ENCODE data around the gene OR14I1. TPM values are rescaled to one million over a fixed set of nuclear protein-coding genes. Genes with fewer than 3 reads are reported as not detected.

Gene OR14I1
- total RNA-seq (under 1 TPM in 1 of 2 donors, not detected in 1; 0.43 TPM), polyA plus RNA-seq (ENCODE audit: insufficient read depth, low read depth, low replicate concordance) (not detected)
- long read RNA-seq, donor 1, result 0 reads
- long read RNA-seq, donor 2, result 0 reads

GRCh38 chr1:248702714-248703113 lies at the start of gene OR14I1:
TSS of gene OR14I1 (minus strand) at chr1:248702766.
- intact Hi-C loops (cut with DNase I; ENCODE audit: low total_unique reads), result no loop called here
- Histone ChIP-seq H3K4me1 (no peaks in the 10 kb centered on the region), H3K36me3 (ENCODE audit: low read depth, missing control alignments) (no peaks in the 10 kb centered on the region), H3K27me3 (no peaks in the 10 kb centered on the region), H3K27ac (no peak within 1 kb of the TSS), H3K9me3 (no peaks in the 10 kb centered on the region), H3K4me3 (no peak within 1 kb of the TSS)
- WGBS, 2 donors, result 77 to 78% methylated on average over 1 of the region's 1 CpG
- no peak for TF ChIP-seq POLR2A (IDR thresholded peaks at IDR 0.05)
- TF ChIP-seq CTCF (IDR thresholded peaks at IDR 0.05), result no peak
- DNase-seq, result no peak

GRCh38 chr1:248751635-248752034 lies 49.1 kb upstream of the OR14I1 start:
- 55 to 57% methylated on average over 4 of the region's 4 CpGs for WGBS, 2 donors
- Histone ChIP-seq H3K9me3 (no peaks in the 10 kb centered on the region), H3K36me3 (ENCODE audit: low read depth, missing control alignments) (no peaks in the 10 kb centered on the region), H3K4me1 (no peaks in the 10 kb centered on the region), H3K27me3 (no peaks in the 10 kb centered on the region), H3K27ac (no peak overlapping the region), H3K4me3 (no peak overlapping the region)
- TF ChIP-seq CTCF (IDR thresholded peaks at IDR 0.05) (no peak), POLR2A (IDR thresholded peaks at IDR 0.05) (no peak)
- no peak for DNase-seq
- intact Hi-C loops (cut with DNase I; ENCODE audit: low total_unique reads), result no loop called here

- Histone ChIP-seq H3K9me3 (no peaks in the 10 kb centered on the region), H3K4me1 (no peaks in the 10 kb centered on the region), H3K27me3 (no peaks in the 10 kb centered on the region), H3K4me3 (no peak overlapping the region), H3K36me3 (ENCODE audit: low read depth, missing control alignments) (no peaks in the 10 kb centered on the region), H3K27ac (no peak overlapping the region)
- 26 to 32% methylated on average over 5 of the region's 5 CpGs for WGBS, 2 donors
- intact Hi-C loops (cut with DNase I; ENCODE audit: low total_unique reads), result no loop called here
- DNase-seq, result no peak
- TF ChIP-seq POLR2A (IDR thresholded peaks at IDR 0.05) (no peak), CTCF (IDR thresholded peaks at IDR 0.05) (no peak)
Measured at GRCh38 chr1:248751142-248751541, 48.6 kb upstream of the OR14I1 start.

GRCh38 chr1:248750496-248750895 lies 47.9 kb upstream of the OR14I1 start:
- intact Hi-C loops (cut with DNase I; ENCODE audit: low total_unique reads), result no loop called here

More at GRCh38 chr1:248750496-248750895, 47.9 kb upstream of the OR14I1 start:
- H3K36me3 ChIP-seq (ENCODE audit: low read depth, missing control alignments), result no peaks in the 10 kb centered on the region
- TF ChIP-seq POLR2A (IDR thresholded peaks at IDR 0.05), result no peak
- no peak for TF ChIP-seq CTCF (IDR thresholded peaks at IDR 0.05)
- WGBS, 2 donors, result 53 to 68% methylated on average over 2 of the region's 2 CpGs
- no peak overlapping the region for H3K27ac ChIP-seq
- no peaks in the 10 kb centered on the region for H3K4me1 ChIP-seq
- no peaks in the 10 kb centered on the region for H3K27me3 ChIP-seq
- no peaks in the 10 kb centered on the region for H3K9me3 ChIP-seq
- no peak for DNase-seq
- no peak overlapping the region for H3K4me3 ChIP-seq
